Endodermal cell (in vitro differentiated cells): ENCODE measurements around the gene ABCA13. TPM values are rescaled to one million over a fixed set of nuclear protein-coding genes. Genes with fewer than 3 reads are reported as not detected.

Experiments
- DNase-seq: peaks from one replicate; pipeline ENCODE4 v3.0.0-alpha.2; 2017
- H3K27ac ChIP-seq: 2 replicates; pipeline ENCODE4 v1.5.1; 2013; ENCODE audit warnings: mild to moderate bottlenecking, low read depth, low read length, moderate library complexity
- H3K27me3 ChIP-seq: 2 replicates; pipeline ENCODE4 v1.6.1; 2013; ENCODE audit warnings: mild to moderate bottlenecking, low read length, moderate library complexity; ENCODE audit not compliant: insufficient read depth, control insufficient read depth, poor library complexity, severe bottlenecking
- H3K36me3 ChIP-seq: 2 replicates; pipeline ENCODE4 v1.7.0; 2013; ENCODE audit warnings: mild to moderate bottlenecking, low read length, moderate library complexity; ENCODE audit not compliant: control insufficient read depth, insufficient read depth
- H3K4me1 ChIP-seq: one replicate; pipeline ENCODE4 v1.7.0; 2013; ENCODE audit warnings: low read length; ENCODE audit not compliant: control insufficient read depth, insufficient read depth
- H3K4me3 ChIP-seq: 2 replicates; pipeline ENCODE4 v1.5.1; 2013; ENCODE audit warnings: mild to moderate bottlenecking, low read length, moderate library complexity
- H3K9ac ChIP-seq: 2 replicates; pipeline ENCODE4 v1.6.1; 2013; ENCODE audit warnings: mild to moderate bottlenecking, low read length, moderate library complexity; ENCODE audit not compliant: poor library complexity, severe bottlenecking; ENCODE audit errors: extremely low read depth
- H3K9me3 ChIP-seq: 2 replicates; pipeline ENCODE4 v1.6.1; 2013; ENCODE audit warnings: mild to moderate bottlenecking, low read length, moderate library complexity; ENCODE audit not compliant: control insufficient read depth
- H3K27ac Mint-ChIP-seq: 2 replicates; pipeline ENCODE4 v1.8.0; 2020; ENCODE audit warnings: mixed read lengths
- H3K27me3 Mint-ChIP-seq: 2 replicates; pipeline ENCODE4 v1.8.0; 2021; ENCODE audit warnings: mild to moderate bottlenecking, mixed read lengths; ENCODE audit not compliant: insufficient read depth
- H3K36me3 Mint-ChIP-seq: 2 replicates; pipeline ENCODE4 v1.8.0; 2020; ENCODE audit warnings: low read depth, mixed read lengths
- H3K4me1 Mint-ChIP-seq: 2 replicates; pipeline ENCODE4 v1.8.0; 2020; ENCODE audit warnings: mixed read lengths
- H3K4me3 Mint-ChIP-seq: 2 replicates; pipeline ENCODE4 v1.8.0; 2020; ENCODE audit warnings: mild to moderate bottlenecking, moderate library complexity, mixed read lengths
- H3K9me3 Mint-ChIP-seq: 2 replicates; pipeline ENCODE4 v1.8.0; 2020; ENCODE audit warnings: mild to moderate bottlenecking, mixed read lengths
- CTCF ChIP-seq: fragments of 200-600 bp; sonication (generic); conservative IDR thresholded peaks from 2 replicates; pipeline ENCODE4 v1.5.0; 2021; ENCODE audit warnings: antibody characterized with exemption, mild to moderate bottlenecking
- WGBS, 2 experiments: methylation state at CpG; one replicate each; pipeline versions ENCODE4 v1.1.5 to v1.1.7; 2013; ENCODE audit warnings: missing lambda C conversion rate in 2 of 2, mixed read lengths in 1 of 2; ENCODE audit not compliant: insufficient coverage in 1 of 2, insufficient read length in 1 of 2; 5-methylcytosine and 5-hydroxymethylcytosine counted together
- total RNA-seq, 2 donors: library from RNA; stranded (reverse); fragmentation: NEBNext Ultra II Directional in 1 of 2; extraction: Animal tissue kit (Norgen Biotek cat#: 25700) in 1 of 2; gene quantifications; 2 replicates in 1 of 2; 3 replicates in 1 of 2; pipeline ENCODE4 v1.2.1, GENCODE V29; 2021

The ABCA13 gene
- total RNA-seq, 2 donors from 2014 or later, result 0.04 to 0.11 TPM

GRCh38 chr7:48279420-48279819, 108.2 kb downstream of the ABCA13 start:
- H3K27ac Mint-ChIP-seq, result no peak overlapping the region
- 86 to 93% methylated on average over 1 of the region's 1 CpG for WGBS, 2 experiments
- no peak overlapping the region for H3K9ac ChIP-seq

GRCh38 chr7:48280100-48280499, 108.8 kb downstream of the ABCA13 start:
- no peaks in the 10 kb centered on the region for H3K4me1 Mint-ChIP-seq
- H3K36me3 Mint-ChIP-seq, result no peaks in the 10 kb centered on the region
- no peak for TF ChIP-seq CTCF
- no peak overlapping the region for H3K4me3 ChIP-seq
- no peak overlapping the region for H3K27ac ChIP-seq
- H3K4me3 Mint-ChIP-seq, result no peak overlapping the region
- no peak for DNase-seq
- H3K27me3 Mint-ChIP-seq, result no peaks in the 10 kb centered on the region
- H3K9ac ChIP-seq, result no peak overlapping the region
- no peak overlapping the region for H3K27ac Mint-ChIP-seq
- H3K36me3 ChIP-seq, result no peaks in the 10 kb centered on the region
- H3K4me1 ChIP-seq, result no peaks in the 10 kb centered on the region
- no peaks in the 10 kb centered on the region for H3K9me3 Mint-ChIP-seq
- WGBS, 2 experiments, result 89 to 92% methylated on average over 2 of the region's 2 CpGs
- no peaks in the 10 kb centered on the region for H3K27me3 ChIP-seq
- H3K9me3 ChIP-seq, result no peaks in the 10 kb centered on the region

More at GRCh38 chr7:48279420-48279819, 108.2 kb downstream of the ABCA13 start:
- no peaks in the 10 kb centered on the region for H3K9me3 Mint-ChIP-seq
- no peaks in the 10 kb centered on the region for H3K27me3 Mint-ChIP-seq
- no peak overlapping the region for H3K4me3 ChIP-seq
- no peak overlapping the region for H3K27ac ChIP-seq
- no peak for TF ChIP-seq CTCF
- no peaks in the 10 kb centered on the region for H3K27me3 ChIP-seq
- H3K36me3 ChIP-seq, result no peaks in the 10 kb centered on the region
- no peaks in the 10 kb centered on the region for H3K36me3 Mint-ChIP-seq
- H3K4me1 ChIP-seq, result no peaks in the 10 kb centered on the region
- H3K9me3 ChIP-seq, result no peaks in the 10 kb centered on the region
- no peaks in the 10 kb centered on the region for H3K4me1 Mint-ChIP-seq
- H3K4me3 Mint-ChIP-seq, result no peak overlapping the region
- DNase-seq, result no peak

GRCh38 chr7:48285373-48285772, 114.1 kb downstream of the ABCA13 start:
- Mint-ChIP-seq H3K36me3 (no peaks in the 10 kb centered on the region), H3K27ac (no peak overlapping the region), H3K4me3 (no peak overlapping the region), H3K4me1 (no peaks in the 10 kb centered on the region), H3K9me3 (no peaks in the 10 kb centered on the region), H3K27me3 (no peaks in the 10 kb centered on the region)
- no peak overlapping the region for H3K4me3 ChIP-seq
- no peak overlapping the region for H3K9ac ChIP-seq
- DNase-seq, result no peak
- 65 to 100% methylated on average over 2 to 5 of the region's 6 CpGs for WGBS, 2 experiments
- TF ChIP-seq CTCF, result no peak
- H3K27ac ChIP-seq, result no peak overlapping the region
- no peaks in the 10 kb centered on the region for H3K4me1 ChIP-seq
- H3K36me3 ChIP-seq, result no peaks in the 10 kb centered on the region
- no peaks in the 10 kb centered on the region for H3K27me3 ChIP-seq
- no peaks in the 10 kb centered on the region for H3K9me3 ChIP-seq
